CD4-positive, alpha-beta T cell treated with Interleukin-6 at 100 ng/mL for 8 hours (primary cell): Measurements from ENCODE around the gene C1QBP.
"Not testable (repeated sequence)": the region's sequence is repeated elsewhere in the genome, so short reads cannot be mapped to it uniquely, and the experiment has no call there.

Experiments used
- DNase-seq: peaks from one replicate; pipeline ENCODE4 v3.0.0-alpha.2; 2020; ENCODE audit warnings: mixed read lengths, low spot score

Gene C1QBP, protein sequence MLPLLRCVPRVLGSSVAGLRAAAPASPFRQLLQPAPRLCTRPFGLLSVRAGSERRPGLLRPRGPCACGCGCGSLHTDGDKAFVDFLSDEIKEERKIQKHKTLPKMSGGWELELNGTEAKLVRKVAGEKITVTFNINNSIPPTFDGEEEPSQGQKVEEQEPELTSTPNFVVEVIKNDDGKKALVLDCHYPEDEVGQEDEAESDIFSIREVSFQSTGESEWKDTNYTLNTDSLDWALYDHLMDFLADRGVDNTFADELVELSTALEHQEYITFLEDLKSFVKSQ

GRCh38 chr17:5438716-5439445, at the start of gene C1QBP:
Gene C1QBP, minus strand, starts transcription at chr17:5439155. Its CDS starts 82 bp downstream, at chr17:5439073.
- DNase-seq: peak; percentile 90

GRCh38 chr17:5488752-5489151, 49.8 kb upstream of the C1QBP start:
- DNase-seq: no peak

- peak; percentile 99 for DNase-seq
Measured at GRCh38 chr17:5486206-5487124, 47.5 kb upstream of the C1QBP start, which contains the start of gene MIS12. Gene MIS12, plus strand, starts transcription at chr17:5486566. Its CDS starts 2,297 bp downstream, at chr17:5488863.

DNA sequence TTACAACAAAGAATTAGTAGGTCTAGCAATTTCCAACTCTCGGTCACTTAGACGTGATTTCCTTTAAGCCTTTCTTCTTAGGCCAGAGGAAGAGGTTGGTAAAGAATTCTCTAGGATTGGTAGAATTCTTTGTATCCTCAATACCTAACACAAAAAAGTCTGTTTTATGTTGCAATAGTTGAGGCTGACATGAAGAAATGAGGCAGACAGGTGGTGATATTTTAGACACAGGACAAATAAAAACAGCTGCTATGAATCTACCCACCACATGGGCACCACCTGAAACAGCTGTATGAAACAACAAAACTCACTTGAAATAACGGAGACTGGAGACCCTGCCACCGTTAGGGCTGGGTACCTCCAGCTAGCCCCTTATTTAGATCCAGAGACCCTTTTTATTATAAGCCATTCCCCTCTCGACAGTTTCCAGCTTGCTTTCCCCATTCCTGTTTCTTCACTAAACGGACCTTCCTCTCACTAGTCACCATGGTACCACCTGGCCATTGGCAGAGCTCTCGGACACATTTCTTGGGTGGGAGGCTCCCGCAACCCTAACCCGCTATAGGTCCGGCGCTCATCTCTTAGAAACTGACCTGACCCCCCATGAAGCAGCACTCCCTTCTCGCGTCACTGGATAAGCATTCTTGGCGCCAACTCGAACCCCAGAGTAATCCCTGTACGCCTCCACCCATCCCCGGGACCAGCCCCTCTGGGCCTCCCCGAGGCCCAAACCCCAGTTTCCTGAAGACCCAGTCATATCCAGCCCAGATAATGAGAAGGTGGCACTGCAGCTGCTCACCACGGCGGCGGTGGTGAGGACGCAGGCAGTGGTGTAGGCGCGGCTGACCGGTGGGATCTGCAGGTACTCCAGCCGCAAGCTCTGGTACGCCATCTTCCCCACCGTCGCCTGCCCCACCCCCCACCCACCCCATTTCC, 46.6 kb upstream of the C1QBP start, which contains the start of gene DERL2:
TSS of gene DERL2 (minus strand) at position 909 of the 936 bp plus-strand sequence. CDS start at position 892, 17 bp downstream.
- no peak for DNase-seq

- DNase-seq: no peak
Measured at GRCh38 chr17:5481451-5481850, 42.5 kb upstream of the C1QBP start.

- DNase-seq: no peak
Measured at GRCh38 chr17:5480962-5481361, 42.0 kb upstream of the C1QBP start.

- no peak for DNase-seq
Measured at GRCh38 chr17:5478992-5479391, 40.0 kb upstream of the C1QBP start.

DNA sequence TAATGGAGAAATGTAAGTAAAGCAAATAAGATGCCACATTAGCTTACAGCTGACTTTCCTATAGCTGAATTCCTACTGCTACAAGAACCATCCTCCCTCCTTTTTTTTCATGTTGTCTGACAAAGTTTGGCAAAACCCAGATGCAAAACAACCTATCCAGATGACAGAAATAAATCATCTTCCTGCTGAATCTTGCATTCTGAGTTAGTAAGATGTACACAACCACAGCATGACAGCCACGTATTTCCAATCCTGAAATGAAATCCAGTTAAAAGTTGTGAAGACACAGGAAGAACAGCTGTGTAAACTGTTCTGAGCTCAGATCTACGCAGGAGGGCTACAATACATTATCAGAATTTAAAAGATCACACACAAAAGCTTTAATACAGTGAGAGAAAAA, 35.0 kb upstream of the C1QBP start:
- DNase-seq: no peak

GRCh38 chr17:5472511-5472910, 33.6 kb upstream of the C1QBP start:
- DNase-seq: no peak

DNA sequence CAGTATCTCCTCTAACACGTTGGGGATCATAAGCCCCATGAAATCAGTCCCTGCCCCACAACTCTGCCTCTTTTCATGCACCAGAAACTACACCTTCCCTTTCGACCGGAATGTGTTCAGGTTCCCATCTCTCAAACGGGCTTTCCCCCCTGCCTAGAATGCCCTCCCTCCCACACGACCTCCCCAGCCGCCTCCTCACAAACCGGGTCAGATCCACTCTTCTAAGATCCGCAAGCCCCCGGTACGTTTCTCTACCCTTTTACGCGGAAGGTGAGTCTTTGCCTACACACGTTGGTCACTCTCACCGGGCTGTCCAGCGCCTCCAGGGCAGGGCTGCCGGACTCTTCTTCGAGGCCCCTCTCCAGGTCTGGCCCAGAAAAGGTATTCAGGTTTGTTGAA, 29.1 kb upstream of the C1QBP start:
- DNase-seq: peak; percentile 2

GRCh38 chr17:5467416-5467815, 28.5 kb upstream of the C1QBP start:
- no peak for DNase-seq

DNA sequence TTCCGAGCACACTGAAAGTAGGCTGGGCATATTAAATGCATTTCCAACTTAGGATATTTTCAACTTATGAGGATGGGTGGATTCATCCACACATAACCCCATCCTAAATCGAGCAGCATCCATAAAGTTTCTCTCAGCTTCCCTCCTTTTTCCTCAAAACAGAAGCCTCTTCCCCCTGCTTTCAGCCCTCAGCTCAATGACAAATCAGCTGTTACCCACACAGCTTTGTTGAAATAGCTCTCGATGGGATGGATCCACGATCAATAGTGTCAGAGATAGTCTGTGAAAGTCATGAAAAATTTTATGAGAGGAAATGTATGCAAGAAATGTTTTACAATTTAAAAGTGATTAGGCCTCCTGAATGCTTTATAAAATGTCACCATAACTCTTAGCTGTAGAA, 27.3 kb upstream of the C1QBP start:
- no peak for DNase-seq

DNA sequence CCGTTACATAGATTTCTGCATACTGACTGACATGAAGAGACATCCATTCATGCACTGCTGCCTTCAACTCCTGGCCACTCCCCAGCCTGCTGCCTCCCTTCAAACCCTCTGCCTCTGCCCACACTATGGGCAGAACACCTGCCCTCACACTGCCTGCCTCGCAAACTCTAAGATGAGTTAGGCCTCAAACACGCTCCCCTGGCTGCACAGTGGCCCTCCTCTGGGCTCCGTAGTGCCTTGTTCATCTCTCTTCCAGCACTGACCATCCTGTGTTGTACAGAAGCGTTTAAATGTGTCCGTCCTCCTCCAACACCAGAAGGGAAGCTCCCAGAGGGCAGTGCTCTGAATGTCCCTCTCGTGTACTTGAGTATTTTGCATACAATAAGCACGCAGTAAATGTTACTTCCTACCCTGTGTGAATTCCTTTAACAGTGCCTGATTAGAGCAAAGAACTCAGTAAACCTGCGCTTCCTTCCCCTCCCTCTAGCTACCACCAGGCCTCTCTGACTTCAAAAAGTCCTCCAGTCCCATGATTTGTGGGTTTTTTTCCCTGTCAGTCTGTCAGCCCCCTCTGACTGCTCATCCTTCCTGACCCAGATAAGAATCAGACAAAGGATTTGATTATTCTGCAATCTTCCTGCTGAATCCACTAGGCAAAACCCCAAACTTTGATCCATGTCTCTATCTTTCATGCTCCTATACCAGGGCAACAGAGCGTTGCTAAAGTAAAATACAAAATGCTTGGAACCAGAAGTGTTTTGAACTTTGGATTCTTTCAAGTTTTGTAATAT, 26.0 kb upstream of the C1QBP start:
- no peak for DNase-seq

DNA sequence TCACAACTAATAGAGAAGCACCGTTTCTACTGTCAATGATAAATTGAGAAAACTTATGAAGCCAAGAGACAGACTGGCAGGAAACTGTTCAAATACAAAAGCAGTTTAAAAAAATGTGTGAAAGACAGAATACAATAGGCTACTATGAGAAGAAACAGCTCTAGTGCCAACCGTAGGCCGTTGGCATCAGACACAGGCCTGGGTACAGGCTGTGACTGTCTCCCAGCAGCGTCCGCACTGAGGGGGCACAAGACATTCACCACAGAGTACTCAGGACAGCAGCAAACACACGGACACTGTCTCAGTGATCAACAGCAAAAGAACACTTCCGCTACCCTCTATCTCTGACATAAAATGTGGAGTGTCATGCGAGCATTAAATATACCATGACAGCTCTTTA, 7.8 kb upstream of the C1QBP start:
- no peak for DNase-seq

DNA sequence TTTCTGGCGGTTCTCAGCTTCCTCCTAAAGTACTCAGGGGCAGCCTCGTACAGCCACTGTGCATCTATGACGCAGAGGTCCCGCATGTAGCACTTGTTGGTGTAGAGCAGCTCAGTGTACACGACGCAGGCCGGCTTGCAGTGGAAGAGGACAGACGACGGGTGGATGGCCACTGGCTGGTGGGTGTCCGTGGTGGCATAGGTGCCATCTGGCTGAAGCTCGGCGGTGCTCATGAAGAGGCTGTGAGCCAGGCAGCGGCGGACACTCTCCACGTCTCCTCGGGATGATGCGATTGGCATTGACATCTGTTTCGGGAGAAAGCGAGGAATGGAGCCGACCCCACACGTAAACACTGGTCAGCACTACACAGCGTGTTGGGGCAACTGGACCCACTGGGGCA, 5.3 kb upstream of the C1QBP start:
- DNase-seq: no peak

GRCh38 chr17:5443728-5444127, 4.8 kb upstream of the C1QBP start:
- DNase-seq: no peak

- DNase-seq: no peak
Measured at GRCh38 chr17:5439446-5439764, 450 bp upstream of the C1QBP start.

- no peak for DNase-seq
Measured at GRCh38 chr17:5437721-5438317, 1.1 kb downstream of the C1QBP start.

- DNase-seq: not testable (repeated sequence)
Measured at GRCh38 chr17:5435781-5436315, 3.1 kb downstream of the C1QBP start.

DNA sequence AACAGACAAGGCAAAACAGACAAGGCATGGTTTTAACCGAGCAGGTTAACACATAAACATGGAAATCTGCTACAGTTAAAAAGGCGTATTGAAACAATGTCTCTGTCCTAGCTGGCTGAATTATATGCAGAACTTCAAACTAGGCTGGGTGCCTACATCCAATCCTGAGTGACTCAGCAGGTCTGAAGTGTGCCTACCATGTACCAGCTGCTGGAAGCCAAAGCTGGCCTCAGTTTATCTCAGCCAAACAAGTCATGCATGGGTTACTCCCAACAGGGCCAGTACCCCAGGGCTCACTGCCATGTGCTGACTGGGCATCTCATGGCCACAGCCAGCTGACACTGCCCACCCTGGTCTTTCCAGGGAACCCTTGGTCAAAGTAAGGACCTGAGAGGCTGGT, 4.0 kb downstream of the C1QBP start:
- no peak for DNase-seq
